Breast epithelium (tissue), 3 donors: ENCODE results near the gene NOP10.

ENCODE experiments used
- CTCF ChIP-seq, 3 donors: fragments of 450-650 bp; IDR thresholded peaks; one replicate each; pipeline ENCODE4 v1.5.1; 2016 to 2017; ENCODE audit warnings: antibody characterized with exemption in 3 of 3, mild to moderate bottlenecking in 3 of 3, moderate library complexity in 3 of 3
- POLR2A ChIP-seq: fragments of 450-650 bp; IDR thresholded peaks from one replicate; pipeline ENCODE4 v1.6.1; 2016; ENCODE audit warnings: antibody characterized with exemption, mild to moderate bottlenecking, moderate library complexity
- POLR2AphosphoS5 ChIP-seq, 3 donors: sonication (generic); formaldehyde crosslinking; IDR thresholded peaks; one replicate each; pipeline ENCODE4 v1.6.1; 2017; ENCODE audit warnings: antibody characterized with exemption in 3 of 3

GRCh38 chr15:34359416-34359815 lies 16.5 kb upstream of the NOP10 start:
- no peak for TF ChIP-seq CTCF (IDR thresholded peaks at IDR 0.05)
- no peak for TF ChIP-seq POLR2A
- no peak for TF ChIP-seq POLR2AphosphoS5 (IDR thresholded peaks at IDR 0.05)
